K562 (cell line): Measurements from ENCODE around the gene ACADM. TPM values are rescaled to one million over a fixed set of nuclear protein-coding genes. Genes with fewer than 3 reads are reported as not detected.

ENCODE experiments used
- ARID2 ChIP-seq: fragments of 450-650 bp; IDR thresholded peaks from 2 replicates; pipeline ENCODE4 v1.6.1; 2017; ENCODE audit warnings: antibody characterized with exemption, mild to moderate bottlenecking
- BCOR ChIP-seq: fragments of 450-650 bp; IDR thresholded peaks from 2 replicates; pipeline ENCODE4 v1.6.1; 2016
- BRF1 ChIP-seq: IDR thresholded peaks from 3 replicates; pipeline ENCODE4 v1.6.1; 2011; ENCODE audit warnings: borderline replicate concordance, mild to moderate bottlenecking; ENCODE audit not compliant: insufficient read length; ENCODE audit errors: extremely low read depth
- CHD4 ChIP-seq: fragments of 200-600 bp; sonication (generic); IDR thresholded peaks from 3 replicates; pipeline ENCODE4 v1.6.1; 2012; ENCODE audit warnings: low read depth, mild to moderate bottlenecking, mixed read lengths, low read length, inconsistent platforms; ENCODE audit not compliant: insufficient read depth, insufficient replicate concordance, poor library complexity, severe bottlenecking
- DIDO1 ChIP-seq: fragments of 450-650 bp; IDR thresholded peaks from 2 replicates; pipeline ENCODE4 v1.6.1; 2016; ENCODE audit warnings: low read depth, missing biosample characterization, missing genetic modification characterization
- FOXK2 ChIP-seq, 2 experiments: fragments of 450-650 bp; IDR thresholded peaks in 1 of 2; conservative IDR thresholded peaks in 1 of 2; 2 replicates each; pipeline ENCODE4 v1.6.1; 2016; ENCODE audit warnings: low read depth in 2 of 2, mild to moderate bottlenecking in 1 of 2
- FOXM1 ChIP-seq, 2 experiments: fragments of 450-650 bp in 1 of 2; sonication (generic) in 1 of 2; formaldehyde crosslinking in 1 of 2; IDR thresholded peaks; 2 replicates each; pipeline versions ENCODE4 v1.6.1 to v1.9.0; 2017 to 2022; ENCODE audit warnings: low read depth in 2 of 2, mild to moderate bottlenecking in 2 of 2, missing genetic modification reagents in 1 of 2, moderate library complexity in 1 of 2
- GABPB2 ChIP-seq: fragments of 250-450 bp; sonication (Bioruptor Pico); conservative IDR thresholded peaks from 2 replicates; pipeline ENCODE4 v1.5.1; 2021; ENCODE audit warnings: mild to moderate bottlenecking
- GATAD2B ChIP-seq: fragments of 450-650 bp; IDR thresholded peaks from 2 replicates; pipeline ENCODE4 v1.6.1; 2017; ENCODE audit warnings: mild to moderate bottlenecking, borderline replicate concordance
- KDM1A ChIP-seq, 2 experiments: fragments of 450-650 bp; IDR thresholded peaks; 2 replicates each; pipeline ENCODE4 v1.6.1; 2016; ENCODE audit warnings: mild to moderate bottlenecking in 2 of 2
- MITF ChIP-seq: IDR thresholded peaks from 2 replicates; pipeline ENCODE4 v1.6.1; 2014; ENCODE audit warnings: antibody characterized with exemption
- NCOR1 ChIP-seq: fragments of 450-650 bp; IDR thresholded peaks from 2 replicates; pipeline ENCODE4 v1.6.1; 2016; ENCODE audit warnings: mild to moderate bottlenecking, moderate library complexity
- NFIX ChIP-seq: fragments of 250-450 bp; sonication (Bioruptor Pico); IDR thresholded peaks from 2 replicates; pipeline ENCODE4 v1.4.0; 2020; ENCODE audit warnings: low read depth, mild to moderate bottlenecking, moderate library complexity
- OTX1 ChIP-seq: fragments of 450-650 bp; formaldehyde crosslinking; IDR thresholded peaks from 2 replicates; pipeline ENCODE4 v1.4.0; 2022; ENCODE audit warnings: mild to moderate bottlenecking
- PRDM10 ChIP-seq: fragments of 450-650 bp; IDR thresholded peaks from 2 replicates; pipeline ENCODE4 v1.6.1; 2018; ENCODE audit not compliant: partially characterized antibody
- RAD51 ChIP-seq: fragments of 450-650 bp; IDR thresholded peaks from 2 replicates; pipeline ENCODE4 v1.7.1; 2016; ENCODE audit warnings: low read depth, mild to moderate bottlenecking, borderline replicate concordance
- SIN3B ChIP-seq: fragments of 450-650 bp; IDR thresholded peaks from 2 replicates; pipeline ENCODE4 v1.6.1; 2017; ENCODE audit warnings: low read depth, mild to moderate bottlenecking, moderate library complexity
- STAG1 ChIP-seq: sonication (generic); formaldehyde crosslinking; IDR thresholded peaks from 2 replicates; pipeline ENCODE4 v1.5.0; 2020; ENCODE audit warnings: missing genetic modification reagents, borderline replicate concordance
- TCF7L2 ChIP-seq: fragments of 150-350 bp; IDR thresholded peaks from 2 replicates; pipeline ENCODE4 v1.6.1; 2016; ENCODE audit warnings: low read depth, mild to moderate bottlenecking, low read length, moderate library complexity
- TOE1 ChIP-seq, 2 experiments: fragments of 450-650 bp in 1 of 2; sonication (generic) in 1 of 2; formaldehyde crosslinking in 1 of 2; IDR thresholded peaks; 2 replicates each; pipeline versions ENCODE4 v1.7.1 to v1.8.0; 2016 to 2022; ENCODE audit warnings: borderline replicate concordance in 2 of 2, mild to moderate bottlenecking in 2 of 2, antibody characterized with exemption in 1 of 2, inconsistent platforms in 1 of 2, low read depth in 1 of 2, missing genetic modification reagents in 1 of 2, moderate library complexity in 1 of 2
- ZBED1 ChIP-seq: IDR thresholded peaks from 2 replicates; pipeline ENCODE4 v1.6.1; 2014
- ZBTB26 ChIP-seq: fragments of 450-650 bp; formaldehyde crosslinking; IDR thresholded peaks from 2 replicates; pipeline ENCODE4 v1.4.0; 2022; ENCODE audit warnings: missing genetic modification characterization
- ZNF561 ChIP-seq: fragments of 450-650 bp; formaldehyde crosslinking; conservative IDR thresholded peaks from 2 replicates; pipeline ENCODE4 v1.4.0; 2020; ENCODE audit warnings: mild to moderate bottlenecking, moderate library complexity
- ZSCAN29 ChIP-seq: fragments of 450-650 bp; IDR thresholded peaks from 2 replicates; pipeline ENCODE4 v1.6.1; 2017
- ZSCAN32 ChIP-seq: fragments of 450-650 bp; formaldehyde crosslinking; IDR thresholded peaks from 2 replicates; pipeline ENCODE4 v1.4.0; 2020; ENCODE audit warnings: mild to moderate bottlenecking, moderate library complexity
- polyA plus RNA-seq, 8 experiments: library from polyadenylated mRNA; depleted of rRNA in 4 of 8; stranded (reverse) in 5 of 8; unstranded in 3 of 8; fragments of >200 nt; fragmentation: Nextera tagmentation in 2 of 8; fragmentation: Illumina TruSeq in 1 of 8; extraction: Ambion mirVana in 2 of 8; extraction: Trizol in 1 of 8; gene quantifications; 2 replicates each; pipeline versions ENCODE4 v1.2.1 to v1.2.3, GENCODE V29; 2011 to 2014; ENCODE audit warnings: inconsistent platforms in 1 of 8, missing spikeins in 1 of 8
- total RNA-seq, 7 experiments: library from RNA; depleted of rRNA in 6 of 7; stranded (reverse); fragments of >200 nt in 6 of 7; fragmentation: Illumina TruSeq in 2 of 7; extraction: Trizol in 2 of 7; gene quantifications; 2 replicates each; pipeline versions ENCODE4 v1.2.1 to v1.2.3, GENCODE V29; 2011 to 2021; ENCODE audit warnings: low replicate concordance in 1 of 7

Gene ACADM
- total and polyA plus RNA-seq, 9 of the 15 experiments (the other 6 are each of a cell fraction or from before 2014, with no cell fraction given), result 82.5 to 156 (median 123) TPM

DNA sequence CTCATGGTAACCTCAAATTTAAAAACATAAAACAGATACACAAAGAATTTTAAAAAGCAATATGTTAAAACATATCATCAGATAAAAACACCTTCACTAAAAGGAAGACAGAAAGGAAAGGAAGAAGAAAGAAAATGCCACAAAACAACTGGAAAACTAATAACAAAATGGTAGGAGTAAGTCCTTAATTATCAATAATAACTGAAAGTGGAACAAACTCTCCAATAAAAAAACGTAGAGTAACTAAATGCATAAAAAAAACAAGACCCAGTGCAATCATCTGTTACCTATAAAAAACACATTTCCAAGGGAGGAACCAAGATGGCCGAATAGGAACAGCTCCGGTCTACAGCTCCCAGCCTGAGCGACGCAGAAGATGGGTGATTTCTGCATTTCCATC, 47.1 kb upstream of the ACADM start (continued):
- no peak for TF ChIP-seq RAD51
- no peak for TF ChIP-seq ZSCAN29
- no peak for TF ChIP-seq ZNF561 (CRISPR knock-in tag)
- TF ChIP-seq DIDO1 (tag), result no peak
- TF ChIP-seq ZBED1, result no peak
- no peak for TF ChIP-seq ZSCAN32 (CRISPR knock-in tag)
- no peak for TF ChIP-seq OTX1 (CRISPR knock-in tag)
- no peak for TF ChIP-seq BRF1
- TF ChIP-seq GABPB2 (CRISPR knock-in tag), result no peak
- no peak for TF ChIP-seq STAG1 (CRISPR knock-in tag)
- 0 out of 2 replicates have a peak, but pooled peaks have one; percentile 27 for TF ChIP-seq ARID2
- TF ChIP-seq SIN3B, result no peak
- TF ChIP-seq GATAD2B, result no peak
- TF ChIP-seq BCOR, result no peak
- no peak for TF ChIP-seq CHD4
- no peak for TF ChIP-seq FOXM1 (IDR thresholded peaks at IDR 0.05; ENCODE audit: low read depth)
- no peak for TF ChIP-seq FOXM1 (CRISPR knock-in tag; IDR thresholded peaks at IDR 0.05; ENCODE audit: low read depth)
- no peak for TF ChIP-seq NFIX (CRISPR knock-in tag)
- TF ChIP-seq TCF7L2, result no peak
- TF ChIP-seq MITF, result no peak
- TF ChIP-seq KDM1A (IDR thresholded peaks at IDR 0.05), result no peak
- TF ChIP-seq PRDM10, result no peak
- 0 out of 4 replicates have a peak, but pooled peaks have one; percentile 24 to 32 for TF ChIP-seq FOXK2 (conservative IDR thresholded peaks at IDR 0.05 in 1 of 2, IDR thresholded peaks at IDR 0.05 in 1 of 2; ENCODE audit: low read depth in 2 of 2)
- peak; percentile 33; the same call in 1 of the 2 replicates for TF ChIP-seq TOE1 (IDR thresholded peaks at IDR 0.05; ENCODE audit: borderline replicate concordance)
- no peak for TF ChIP-seq TOE1 (CRISPR knock-in tag; IDR thresholded peaks at IDR 0.05; ENCODE audit: borderline replicate concordance, low read depth)
- TF ChIP-seq NCOR1, result no peak
- TF ChIP-seq ZBTB26 (CRISPR knock-in tag), result no peak
